GM18951 (cell line): ENCODE measurements around the gene KCNMA1.

Experiments used
- POLR2A ChIP-seq: IDR thresholded peaks from 4 replicates; pipeline ENCODE4 v1.6.1; 2011; ENCODE audit warnings: mild to moderate bottlenecking; ENCODE audit not compliant: insufficient read length, insufficient read depth; ENCODE audit errors: extremely low read depth
- in situ Hi-C: fragments of 300-500 bp; cut with MboI; formaldehyde crosslinking; loops from one replicate; pipeline ENCODE4 v1.12.0; 2022; ENCODE audit warnings: low sequenced_read_pairs, mixed read lengths, inconsistent platforms; ENCODE audit not compliant: unreplicated experiment

Gene KCNMA1

GRCh38 chr10:76959111-76959510 is 678.5 kb downstream of the KCNMA1 start:
- in situ Hi-C loops, result no loop called here
- TF ChIP-seq POLR2A, result no peak

- in situ Hi-C loops, result no loop called here
- no peak for TF ChIP-seq POLR2A
Observed at GRCh38 chr10:76954838-76955237, 682.8 kb downstream of the KCNMA1 start.

- no peak for TF ChIP-seq POLR2A
- in situ Hi-C loops, result no loop called here
Observed at GRCh38 chr10:76950354-76950753, 687.3 kb downstream of the KCNMA1 start.

- in situ Hi-C loops, result no loop called here
- TF ChIP-seq POLR2A, result no peak
Observed at GRCh38 chr10:76946270-76946669, 691.3 kb downstream of the KCNMA1 start.

GRCh38 chr10:76945166-76945565 is 692.4 kb downstream of the KCNMA1 start:
- no peak for TF ChIP-seq POLR2A
- in situ Hi-C loops, result no loop called here

DNA sequence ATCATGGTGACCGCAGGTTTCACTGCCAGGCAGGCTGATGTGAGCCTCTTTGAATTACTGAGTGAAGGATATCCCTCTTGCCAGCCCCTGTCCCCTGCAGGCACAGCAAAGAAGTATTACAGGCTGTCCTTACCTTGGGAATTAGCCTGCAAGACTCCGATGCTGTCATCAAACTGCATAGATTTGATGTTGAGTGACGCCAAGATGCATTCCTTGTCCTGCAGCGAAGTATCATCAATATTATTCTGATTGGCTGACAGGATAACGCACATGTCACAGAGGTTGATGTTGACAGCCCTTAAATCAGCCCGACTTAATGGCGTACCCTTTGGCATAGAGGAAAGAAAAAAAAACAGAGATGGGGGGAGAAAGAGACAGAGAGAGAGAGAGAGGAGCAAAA is 693.0 kb downstream of the KCNMA1 start:
- in situ Hi-C loops, result no loop called here
- TF ChIP-seq POLR2A, result no peak

- in situ Hi-C loops, result no loop called here
- no peak for TF ChIP-seq POLR2A
Observed at GRCh38 chr10:76942628-76943416, 694.8 kb downstream of the KCNMA1 start.

DNA sequence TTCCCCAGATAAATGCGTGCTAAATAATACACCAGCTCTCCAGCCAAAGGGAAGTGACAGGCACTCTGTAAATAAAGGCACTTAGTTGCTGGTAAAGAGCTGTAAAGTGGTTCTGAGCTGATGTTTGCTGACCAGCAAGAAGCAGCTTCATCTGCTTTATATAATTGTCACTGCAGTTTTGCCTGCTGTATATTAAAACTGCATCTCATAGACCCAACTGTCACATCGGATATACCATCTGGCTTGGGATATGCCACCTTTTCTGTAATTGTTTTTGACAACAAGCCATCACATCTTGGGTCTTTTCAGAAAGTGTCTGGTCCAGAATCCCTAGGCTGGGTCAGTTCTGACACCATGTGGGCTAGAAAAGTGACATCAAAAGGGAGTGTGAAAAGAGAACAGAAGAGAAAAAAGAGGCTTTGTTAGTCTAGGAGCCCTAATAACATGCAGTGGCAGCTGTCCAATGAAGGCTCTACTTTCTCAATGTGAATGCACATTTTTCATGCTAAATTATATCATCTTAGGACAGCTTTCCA is 697.6 kb downstream of the KCNMA1 start:
- in situ Hi-C loops, result no loop called here
- TF ChIP-seq POLR2A, result no peak

DNA sequence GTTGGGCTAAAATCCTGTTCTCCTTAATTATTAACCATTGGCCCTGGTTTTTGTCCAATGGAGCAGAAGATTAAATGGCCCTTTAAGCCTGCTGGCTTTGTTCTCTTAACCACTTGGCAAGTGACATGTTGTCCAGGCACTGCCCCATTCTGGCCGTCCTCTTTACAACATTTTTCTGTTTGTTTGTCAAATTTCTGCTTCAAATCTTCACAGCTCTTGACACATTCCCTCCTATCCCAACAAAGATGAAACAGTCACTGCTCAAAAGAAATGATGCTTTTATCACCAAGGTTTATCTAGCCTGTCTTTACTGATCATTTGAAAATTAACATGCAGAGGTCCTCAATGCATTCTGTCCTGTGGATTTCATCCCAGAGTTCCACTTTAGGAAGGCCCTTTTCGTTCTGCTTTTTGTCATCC is 700.4 kb downstream of the KCNMA1 start:
- in situ Hi-C loops, result no loop called here

DNA sequence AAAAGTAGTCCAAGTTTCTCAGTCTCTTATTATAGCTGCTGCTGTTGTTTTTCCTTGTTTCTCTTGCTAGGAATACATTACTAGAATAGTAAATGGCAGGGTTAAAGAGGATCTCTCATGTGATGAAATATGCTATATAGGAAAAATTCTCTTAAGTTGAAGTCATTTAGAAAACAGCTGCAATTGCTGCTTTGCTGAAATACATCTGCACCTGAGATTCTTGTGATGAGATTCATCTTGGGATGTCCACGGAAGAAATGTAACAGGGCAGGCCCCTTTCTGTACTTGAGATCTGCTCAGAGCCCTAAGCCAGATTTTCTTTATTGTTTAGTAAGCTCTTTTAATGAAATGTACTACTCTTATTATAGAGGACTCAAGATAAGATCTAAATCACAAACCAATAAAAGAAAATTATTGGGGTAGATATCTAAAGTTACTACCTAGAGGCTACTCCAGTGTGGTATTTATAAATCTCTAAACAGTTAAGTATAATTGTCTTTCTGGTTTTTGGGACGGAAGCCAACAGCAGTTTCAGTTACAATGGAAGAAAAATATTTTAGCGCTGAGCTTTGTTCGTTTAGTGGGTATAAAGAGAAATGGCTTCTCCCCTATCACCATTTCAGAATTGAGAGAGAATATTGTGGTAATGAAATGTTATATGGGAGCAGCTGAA is 701.5 kb downstream of the KCNMA1 start:
- in situ Hi-C loops, result no loop called here
- no peak for TF ChIP-seq POLR2A

More for the DNA sequence above, 700.4 kb downstream of the KCNMA1 start:
- no peak for TF ChIP-seq POLR2A

GRCh38 chr10:76928565-76928964 is 709.0 kb downstream of the KCNMA1 start:
- in situ Hi-C loops, result no loop called here
- TF ChIP-seq POLR2A, result no peak

- no peak for TF ChIP-seq POLR2A
- in situ Hi-C loops, result no loop called here
Observed at GRCh38 chr10:76925636-76926405, 711.8 kb downstream of the KCNMA1 start.

- in situ Hi-C loops, result no loop called here
- no peak for TF ChIP-seq POLR2A
Observed at GRCh38 chr10:76922666-76923065, 714.9 kb downstream of the KCNMA1 start.

DNA sequence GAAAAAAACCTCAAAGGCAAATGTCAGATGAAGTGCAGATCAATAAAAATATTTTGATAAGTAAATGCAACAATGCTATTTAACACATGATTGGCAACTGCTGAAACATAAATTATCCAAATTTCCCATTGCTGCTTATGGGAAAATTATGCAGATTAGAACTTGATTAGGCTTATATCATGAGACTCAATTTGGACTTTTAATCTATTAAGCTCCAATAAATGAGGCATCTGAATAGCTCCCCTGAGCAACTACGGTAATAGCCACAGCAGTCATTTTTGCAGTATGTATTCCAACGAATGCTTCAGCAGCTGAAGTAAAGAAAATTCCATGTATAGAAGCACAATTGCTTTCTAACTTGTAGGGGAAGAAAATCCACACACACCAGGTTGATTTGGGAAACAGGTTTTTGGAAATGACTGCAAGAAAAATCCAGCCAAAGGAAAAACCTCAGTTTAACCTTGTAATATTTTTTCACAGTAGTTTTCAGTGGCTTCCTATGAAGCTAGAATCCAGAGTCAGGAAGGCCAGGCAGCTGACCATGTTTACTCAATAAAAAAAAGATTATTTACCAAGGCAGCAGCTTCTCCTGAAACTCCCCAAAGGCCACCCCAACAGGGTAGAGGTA is 716.1 kb downstream of the KCNMA1 start:
- no peak for TF ChIP-seq POLR2A
- in situ Hi-C loops, result no loop called here
